H9 (cell line): Measurements from ENCODE around the gene XXYLT1. TPM values are rescaled to one million over a fixed set of nuclear protein-coding genes. Genes with fewer than 3 reads are reported as not detected.
A peak's percentile ranks its signal among the peaks of the same experiment; 100 is the strongest.

Experiments
- DNase-seq: peaks from one replicate; pipeline ENCODE4 v3.0.0-alpha.2; 2017
- H2AFZ ChIP-seq: one replicate; pipeline ENCODE4 v1.6.1; 2013; ENCODE audit warnings: mild to moderate bottlenecking, low read length, control low read depth, moderate library complexity
- H2AK5ac ChIP-seq: 2 replicates; pipeline ENCODE4 v1.6.1; 2013; ENCODE audit warnings: low read length, control low read depth, mixed read lengths; ENCODE audit not compliant: insufficient read length
- H2BK120ac ChIP-seq: one replicate; pipeline ENCODE4 v1.6.1; 2013; ENCODE audit warnings: low read depth, mild to moderate bottlenecking, low read length, control low read depth, inconsistent platforms; ENCODE audit not compliant: poor library complexity, severe bottlenecking
- H2BK12ac ChIP-seq: 2 replicates; pipeline ENCODE4 v1.6.1; 2013; ENCODE audit warnings: low read length, control low read depth, mixed read lengths, low read depth; ENCODE audit not compliant: insufficient read length
- H2BK15ac ChIP-seq: 2 replicates; pipeline ENCODE4 v1.6.1; 2013; ENCODE audit warnings: low read depth, low read length, control low read depth
- H2BK20ac ChIP-seq: one replicate; pipeline ENCODE4 v1.6.1; 2013; ENCODE audit warnings: low read depth, mild to moderate bottlenecking, low read length, control low read depth, inconsistent platforms; ENCODE audit not compliant: poor library complexity, severe bottlenecking
- H2BK5ac ChIP-seq: 2 replicates; pipeline ENCODE4 v1.6.1; 2013; ENCODE audit warnings: low read length, control low read depth, mixed read lengths; ENCODE audit not compliant: insufficient read length
- H3K14ac ChIP-seq: 2 replicates; pipeline ENCODE4 v1.6.1; 2013; ENCODE audit warnings: low read length, control low read depth; ENCODE audit not compliant: insufficient read depth
- H3K18ac ChIP-seq: 2 replicates; pipeline ENCODE4 v1.6.1; 2013; ENCODE audit warnings: low read depth, mild to moderate bottlenecking, mixed read lengths, low read length, control low read depth; ENCODE audit not compliant: insufficient read length
- H3K23ac ChIP-seq: 2 replicates; pipeline ENCODE4 v1.6.1; 2013; ENCODE audit warnings: low read length, control low read depth, mixed read lengths, low read depth; ENCODE audit not compliant: insufficient read length
- H3K23me2 ChIP-seq: 2 replicates; pipeline ENCODE4 v1.6.1; 2013; ENCODE audit warnings: low read depth, mild to moderate bottlenecking, mixed read lengths, low read length, control low read depth; ENCODE audit not compliant: insufficient read length, poor library complexity, severe bottlenecking
- H3K27ac ChIP-seq: 2 replicates; pipeline ENCODE4 v1.5.1; 2013; ENCODE audit warnings: low read length, control low read depth, mixed read lengths, low read depth; ENCODE audit not compliant: insufficient read length
- H3K27me3 ChIP-seq: 2 replicates; pipeline ENCODE4 v1.6.1; 2013; ENCODE audit warnings: low read length, control low read depth, inconsistent platforms; ENCODE audit not compliant: insufficient read depth
- H3K4ac ChIP-seq: 2 replicates; pipeline ENCODE4 v1.6.1; 2013; ENCODE audit warnings: low read depth, mild to moderate bottlenecking, control low read depth, inconsistent platforms, low read length, moderate library complexity
- H3K4me1 ChIP-seq: 2 replicates; pipeline ENCODE4 v1.6.1; 2013; ENCODE audit warnings: low read length, control low read depth, inconsistent platforms; ENCODE audit not compliant: insufficient read depth
- H3K4me2 ChIP-seq: 2 replicates; pipeline ENCODE4 v1.6.1; 2013; ENCODE audit warnings: low read length, control low read depth, mixed read lengths; ENCODE audit not compliant: insufficient read length, insufficient read depth
- H3K56ac ChIP-seq: 2 replicates; pipeline ENCODE4 v1.6.1; 2013; ENCODE audit warnings: low read depth, mild to moderate bottlenecking, mixed read lengths, low read length, control low read depth; ENCODE audit not compliant: insufficient read length
- H3K79me1 ChIP-seq: 2 replicates; pipeline ENCODE4 v1.6.1; 2013; ENCODE audit warnings: low read depth, mild to moderate bottlenecking, moderate library complexity, low read length, control low read depth, inconsistent platforms; ENCODE audit not compliant: insufficient read depth, poor library complexity, severe bottlenecking
- H3K79me2 ChIP-seq: 2 replicates; pipeline ENCODE4 v1.6.1; 2013; ENCODE audit warnings: low read length, control low read depth, inconsistent platforms; ENCODE audit not compliant: insufficient read depth
- H3K9ac ChIP-seq: 2 replicates; pipeline ENCODE4 v1.6.1; 2013; ENCODE audit warnings: low read length, control low read depth, mixed read lengths; ENCODE audit not compliant: insufficient read length; ENCODE audit errors: extremely low read depth
- H3K9me3 ChIP-seq: one replicate; pipeline ENCODE4 v1.6.1; 2013; ENCODE audit warnings: low read depth, low read length, inconsistent platforms; ENCODE audit not compliant: control insufficient read depth
- H3T11ph ChIP-seq: one replicate; pipeline ENCODE4 v1.6.1; 2013; ENCODE audit warnings: mild to moderate bottlenecking, low read length, control low read depth, inconsistent platforms
- H4K20me1 ChIP-seq: one replicate; pipeline ENCODE4 v1.6.1; 2013; ENCODE audit not compliant: control insufficient read depth, insufficient read length, insufficient read depth
- H4K5ac ChIP-seq: 2 replicates; pipeline ENCODE4 v1.6.1; 2013; ENCODE audit warnings: low read depth, mild to moderate bottlenecking, mixed read lengths, low read length, control low read depth; ENCODE audit not compliant: insufficient read length
- H4K8ac ChIP-seq: replicated peaks from 2 replicates; pipeline ENCODE4 v1.6.1; 2013; ENCODE audit warnings: low read length, control low read depth, mixed read lengths, low read depth; ENCODE audit not compliant: insufficient read length
- H4K91ac ChIP-seq: 2 replicates; pipeline ENCODE4 v1.6.1; 2013; ENCODE audit warnings: low read depth, mild to moderate bottlenecking, moderate library complexity, mixed read lengths, low read length, control low read depth; ENCODE audit not compliant: insufficient read length
- H3K27ac Mint-ChIP-seq, 3 experiments: 2 replicates in 2 of 3; 3 replicates in 1 of 3; pipeline ENCODE4 v1.8.0; 2020 to 2021; ENCODE audit warnings: mixed read lengths in 3 of 3, mild to moderate bottlenecking in 1 of 3, moderate library complexity in 1 of 3
- H3K27me3 Mint-ChIP-seq: 2 replicates; pipeline ENCODE4 v1.8.0; 2021; ENCODE audit warnings: low read depth, mild to moderate bottlenecking, moderate library complexity, mixed read lengths
- H3K36me3 Mint-ChIP-seq, 3 experiments: 2 replicates in 2 of 3; 3 replicates in 1 of 3; pipeline ENCODE4 v1.8.0; 2020 to 2021; ENCODE audit warnings: low read depth in 3 of 3, mixed read lengths in 3 of 3; ENCODE audit not compliant: insufficient read depth in 1 of 3
- H3K4me1 Mint-ChIP-seq, 2 experiments: 2 replicates each; pipeline ENCODE4 v1.8.0; 2020; ENCODE audit warnings: mixed read lengths in 2 of 2
- H3K4me3 Mint-ChIP-seq, 2 experiments: 2 replicates in 1 of 2; 3 replicates in 1 of 2; pipeline ENCODE4 v1.8.0; 2020 to 2021; ENCODE audit warnings: mild to moderate bottlenecking in 2 of 2, mixed read lengths in 2 of 2, moderate library complexity in 1 of 2
- H3K9me3 Mint-ChIP-seq, 2 experiments: 2 replicates in 1 of 2; 3 replicates in 1 of 2; pipeline ENCODE4 v1.8.0; 2020; ENCODE audit warnings: mild to moderate bottlenecking in 2 of 2, mixed read lengths in 2 of 2, moderate library complexity in 1 of 2
- WGBS: extraction: QIAGEN DNeasy Blood & Tissue Kit; methylation state at CpG from one replicate; pipeline ENCODE4 v1.1.7; 2013; ENCODE audit warnings: missing lambda C conversion rate, low lambda C conversion rate, mixed read lengths; ENCODE audit not compliant: insufficient read length; ENCODE audit errors: extremely low coverage; 5-methylcytosine and 5-hydroxymethylcytosine counted together
- total RNA-seq: library from RNA; stranded (reverse); gene quantifications from 2 replicates; pipeline ENCODE4 v1.2.1, GENCODE V29; 2021
- TF ChIP-seq, protein P1 (sequence below): fragments of 200-600 bp; sonication (generic); conservative IDR thresholded peaks from 3 replicates; pipeline ENCODE4 v1.8.0; 2021; ENCODE audit warnings: antibody characterized with exemption, mild to moderate bottlenecking

The XXYLT1 gene
- total RNA-seq, 1 experiment from 2014 or later, result 22.7 TPM

DNA sequence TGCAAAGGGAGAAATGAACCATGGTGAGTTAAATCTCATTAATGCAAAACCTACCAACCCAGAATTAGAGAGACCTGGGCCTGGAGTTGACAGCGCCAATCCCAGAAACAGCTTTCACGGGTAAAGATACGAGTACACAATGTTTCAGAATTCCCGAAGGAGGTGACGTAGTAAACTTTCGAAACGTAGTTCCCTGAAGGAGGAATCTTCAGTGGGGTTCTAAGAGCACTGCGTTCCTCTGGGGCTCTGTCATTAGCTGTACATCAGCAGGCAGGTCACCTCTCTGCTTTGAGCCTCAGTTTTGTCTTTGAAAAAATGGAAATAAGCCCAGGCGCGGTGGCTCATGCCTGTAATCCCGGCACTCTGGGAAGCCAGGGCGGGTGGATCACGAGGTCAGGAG is 152.3 kb downstream of the XXYLT1 start:
- no peaks in the 10 kb centered on the region for H3K9me3 Mint-ChIP-seq
- Histone ChIP-seq H4K20me1 (no peaks in the 10 kb centered on the region), H3K23me2 (no peaks in the 10 kb centered on the region), H2AFZ (no peak overlapping the region), H3K79me1 (no peaks in the 10 kb centered on the region), H4K91ac (no peak overlapping the region), H4K5ac (no peak overlapping the region), H3K27me3 (no peaks in the 10 kb centered on the region), H3K4ac (no peak overlapping the region), H2BK12ac (no peak overlapping the region), H3K23ac (no peak overlapping the region), H3K14ac (no peak overlapping the region), H3K9ac (no peak overlapping the region), H3T11ph (no peak overlapping the region), H2BK20ac (no peak overlapping the region), H2BK15ac (no peak overlapping the region), H3K9me3 (no peaks in the 10 kb centered on the region), H3K56ac (no peak overlapping the region), H3K4me2 (no peak overlapping the region), H3K79me2 (no peaks in the 10 kb centered on the region), H3K27ac (no peak overlapping the region), H2AK5ac (no peak overlapping the region), H2BK120ac (no peak overlapping the region), H3K4me1 (peaks cover 10% of the 10 kb centered on the region; the same call in 1 of the 2 replicates), H2BK5ac (no peak overlapping the region), H4K8ac (no peak overlapping the region), H3K18ac (no peak overlapping the region)
- H3K4me1 Mint-ChIP-seq, result peaks cover 34 to 38% of the 10 kb centered on the region in 2 experiments
- WGBS, result no CpG with 5 or more reads among the region's 13 CpGs
- H3K36me3 Mint-ChIP-seq, result no peaks in the 10 kb centered on the region
- no peak overlapping the region for H3K4me3 Mint-ChIP-seq
- TF ChIP-seq, protein P1, sequence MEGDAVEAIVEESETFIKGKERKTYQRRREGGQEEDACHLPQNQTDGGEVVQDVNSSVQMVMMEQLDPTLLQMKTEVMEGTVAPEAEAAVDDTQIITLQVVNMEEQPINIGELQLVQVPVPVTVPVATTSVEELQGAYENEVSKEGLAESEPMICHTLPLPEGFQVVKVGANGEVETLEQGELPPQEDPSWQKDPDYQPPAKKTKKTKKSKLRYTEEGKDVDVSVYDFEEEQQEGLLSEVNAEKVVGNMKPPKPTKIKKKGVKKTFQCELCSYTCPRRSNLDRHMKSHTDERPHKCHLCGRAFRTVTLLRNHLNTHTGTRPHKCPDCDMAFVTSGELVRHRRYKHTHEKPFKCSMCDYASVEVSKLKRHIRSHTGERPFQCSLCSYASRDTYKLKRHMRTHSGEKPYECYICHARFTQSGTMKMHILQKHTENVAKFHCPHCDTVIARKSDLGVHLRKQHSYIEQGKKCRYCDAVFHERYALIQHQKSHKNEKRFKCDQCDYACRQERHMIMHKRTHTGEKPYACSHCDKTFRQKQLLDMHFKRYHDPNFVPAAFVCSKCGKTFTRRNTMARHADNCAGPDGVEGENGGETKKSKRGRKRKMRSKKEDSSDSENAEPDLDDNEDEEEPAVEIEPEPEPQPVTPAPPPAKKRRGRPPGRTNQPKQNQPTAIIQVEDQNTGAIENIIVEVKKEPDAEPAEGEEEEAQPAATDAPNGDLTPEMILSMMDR, result no peak
- H3K27ac Mint-ChIP-seq, result 0 out of 7 replicates have a peak overlapping the region, but pooled peaks of 1 of the 3 experiments have one; percentile 38
- DNase-seq, result no peak
- H3K27me3 Mint-ChIP-seq, result no peaks in the 10 kb centered on the region; the same call in none of the 2 replicates
